K562 treated with DMSO at 1 percent for 24 hours (cell line): ENCODE results near the gene OR52D1. TPM values are rescaled to one million over a fixed set of nuclear protein-coding genes. Genes with fewer than 3 reads are reported as not detected.

ENCODE experiments used
- total RNA-seq: library from RNA; unstranded; fragments of 300-600 nt; gene quantifications from 2 replicates; pipeline ENCODE4 v1.2.3, GENCODE V29; 2022; ENCODE audit warnings: low read depth; ENCODE audit not compliant: insufficient read depth

OR52D1 gene
- total RNA-seq: 0.61 TPM in 1 of 2 replicates, not detected in the other

DNA sequence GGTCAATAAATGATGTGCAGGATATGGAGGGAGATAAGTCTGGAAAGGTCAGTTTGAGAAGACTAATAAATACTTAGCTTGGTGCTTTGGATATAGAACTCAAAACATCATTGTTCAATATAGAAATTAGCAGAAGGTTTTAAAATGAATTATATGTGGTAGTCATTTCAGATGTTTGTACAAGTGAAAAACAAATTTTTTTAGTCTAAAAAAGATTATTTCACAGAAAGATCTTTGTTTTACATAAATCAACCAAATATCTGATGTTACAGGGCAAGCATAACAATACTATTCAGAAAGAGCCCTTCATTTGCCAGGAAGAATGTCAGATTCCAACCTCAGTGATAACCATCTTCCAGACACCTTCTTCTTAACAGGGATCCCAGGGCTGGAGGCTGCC lies at the start of gene OR52D1:
OR52D1 (plus strand) TSS at position 301 of the 400 bp plus-strand sequence; CDS start at position 323, 22 bp downstream.

DNA sequence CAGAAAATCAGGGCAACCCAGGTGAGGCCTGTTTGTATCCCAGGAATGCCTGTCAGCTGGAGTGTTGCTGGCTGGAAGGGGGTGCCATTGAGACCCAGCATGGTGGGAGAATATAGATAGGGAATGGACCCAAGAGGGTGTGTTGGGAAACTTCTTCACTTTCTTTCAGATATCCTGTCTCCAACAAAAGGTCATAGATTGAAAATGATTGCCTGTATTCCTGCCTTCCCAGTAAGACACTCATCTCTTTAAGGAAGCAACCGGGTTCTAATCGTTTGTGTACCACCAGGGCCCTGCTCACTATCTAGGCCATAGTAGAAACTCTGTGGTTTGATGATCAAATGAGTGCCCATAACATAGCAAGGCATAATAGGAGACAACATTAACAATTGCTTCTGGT lies 47.1 kb upstream of the OR52D1 start, which contains the start of gene OR51I1:
OR51I1 (minus strand) TSS at position 101 of the 400 bp plus-strand sequence; CDS start at position 101, 0 bp downstream.

DNA sequence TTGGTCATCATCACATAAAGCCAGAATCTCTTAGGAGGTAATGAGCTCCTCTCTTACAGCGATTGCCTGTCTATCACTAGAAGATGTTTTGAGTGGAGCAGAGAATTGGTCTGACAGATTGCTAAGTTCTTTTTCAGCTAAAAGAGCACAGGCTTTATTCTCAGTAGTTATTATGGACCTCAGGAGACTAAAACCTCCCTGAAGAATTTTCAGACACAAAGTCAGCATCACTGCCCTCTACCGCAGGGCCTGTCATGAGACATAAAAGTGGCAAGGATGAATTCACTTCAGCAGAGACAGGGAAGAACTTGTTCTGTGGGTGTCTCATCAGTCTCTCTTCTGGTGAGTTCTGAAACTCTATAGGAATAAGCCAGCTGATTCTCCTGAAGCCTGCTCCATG lies 39.5 kb upstream of the OR52D1 start, which contains the start of gene OR51I2:
OR51I2 (plus strand) TSS at position 301 of the 400 bp plus-strand sequence. CDS start 4,166 bp downstream, outside the sequence.

DNA sequence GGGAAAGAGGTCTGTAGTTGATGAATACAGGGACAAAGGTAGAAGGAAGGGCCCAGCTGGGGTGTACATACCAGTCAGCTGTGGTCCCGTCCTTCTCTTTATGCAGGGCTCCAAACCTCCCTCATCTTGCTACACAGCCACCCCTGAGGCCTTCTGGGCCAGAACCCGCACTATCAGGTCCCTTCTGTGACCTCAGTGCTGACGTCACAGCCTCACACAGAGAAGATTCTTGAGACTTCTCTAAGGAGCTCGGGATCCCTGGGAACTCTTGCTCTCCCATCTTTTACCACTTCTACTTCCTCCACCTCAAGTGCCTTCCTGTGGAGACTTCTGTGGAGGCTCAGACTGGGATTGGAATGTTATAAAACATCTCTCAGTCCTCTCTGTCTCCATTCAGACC lies 21.3 kb downstream of the OR52D1 start, which contains the start of gene UBQLN3:
UBQLN3 (minus strand) TSS at position 155 of the 400 bp plus-strand sequence. CDS start 399 bp downstream, outside the sequence.

DNA sequence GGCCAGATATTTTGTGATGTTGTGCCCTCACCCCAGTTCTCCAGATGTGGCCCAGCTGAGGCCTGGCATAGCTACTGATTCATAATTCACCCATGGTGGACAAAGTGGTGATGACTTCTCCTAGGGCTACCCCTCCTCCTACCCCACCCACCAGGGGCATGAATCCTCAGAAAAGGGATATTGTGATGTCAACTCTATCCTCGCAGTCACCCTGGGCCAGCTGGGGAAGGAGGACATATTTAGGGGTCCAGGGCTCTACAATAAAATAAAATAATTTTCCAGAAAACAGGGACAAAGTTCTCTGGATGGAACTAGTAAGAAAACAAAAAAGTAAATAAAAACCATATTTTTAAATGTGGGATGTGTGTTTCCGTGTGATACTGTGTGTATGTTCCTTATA lies 28.1 kb downstream of the OR52D1 start, which contains the start of gene UBQLNL:
UBQLNL (minus strand) TSS at position 101 of the 400 bp plus-strand sequence. CDS start 258 bp downstream, outside the sequence.

Other genes with a start within 250 kb of the OR52D1 start
- 397 and 400 TPM in 2 replicates for gene HBG1, start 238.8 kb upstream of the OR52D1 start, total RNA-seq
- 1,595 and 1,633 TPM in 2 replicates for gene HBG2, start 233.9 kb upstream of the OR52D1 start, total RNA-seq
- gene HBE1, start 218.7 kb upstream of the OR52D1 start, total RNA-seq: 959 and 977 TPM in 2 replicates
- gene OR51B4, start 186.7 kb upstream of the OR52D1 start, total RNA-seq: 35.4 and 49.8 TPM in 2 replicates
- gene OR51B2, start 164.4 kb upstream of the OR52D1 start, total RNA-seq: 3.0 and 3.1 TPM in 2 replicates
- 36.2 and 41.7 TPM in 2 replicates for gene OR51B5, start 145.2 kb upstream of the OR52D1 start, total RNA-seq
- not detected in 2 replicates for gene OR51B6, start 137.2 kb upstream of the OR52D1 start, total RNA-seq
- not detected in 2 replicates for gene OR51M1, start 104.9 kb upstream of the OR52D1 start, total RNA-seq
- gene OR51Q1, start 66.6 kb upstream of the OR52D1 start, total RNA-seq: not detected in 2 replicates
- not detected in 2 replicates for gene OR51I1, start 47.2 kb upstream of the OR52D1 start, total RNA-seq
- not detected in 2 replicates for gene OR51I2, start 39.4 kb upstream of the OR52D1 start, total RNA-seq
- not detected in 2 replicates for gene UBQLN3, start 21.3 kb downstream of the OR52D1 start, total RNA-seq
- gene UBQLNL, start 28.0 kb downstream of the OR52D1 start, total RNA-seq: 0.80 TPM in 1 of 2 replicates, not detected in the other
- gene OR52H1, start 59.9 kb downstream of the OR52D1 start, total RNA-seq: not detected in 2 replicates
- not detected in 2 replicates for gene OR52B6, start 92.2 kb downstream of the OR52D1 start, total RNA-seq
- gene TRIM6, start 108.0 kb downstream of the OR52D1 start, total RNA-seq: 19.3 and 20.1 TPM in 2 replicates
- 2.4 and 4.2 TPM in 2 replicates for gene TRIM34, start 136.3 kb downstream of the OR52D1 start, total RNA-seq
- 15.5 and 20.6 TPM in 2 replicates for gene TRIM5, start 196.4 kb downstream of the OR52D1 start, total RNA-seq
- 2.5 and 2.7 TPM in 2 replicates for gene TRIM22, start 201.1 kb downstream of the OR52D1 start, total RNA-seq
- not detected in 2 replicates for gene OR56B1, start 247.8 kb downstream of the OR52D1 start, total RNA-seq